Motor neuron (in vitro differentiated cells): ENCODE data around the gene ASB18. TPM values are rescaled to one million over a fixed set of nuclear protein-coding genes. Genes with fewer than 3 reads are reported as not detected.
A peak's percentile ranks its signal among the peaks of the same experiment; 100 is the strongest.
"Not testable (repeated sequence)": the region's sequence is repeated elsewhere in the genome, so short reads cannot be mapped to it uniquely, and the experiment has no call there.

Source experiments
- ATAC-seq, 8 experiments: fragments of 200-7000 bp; cut with Tn5 transposase; replicated peaks in 6 of 8; 2 replicates each; pipeline ENCODE4 v1.8.0; 2021; ENCODE audit warnings: mild to moderate bottlenecking in 8 of 8, moderate library complexity in 8 of 8
- H3K27ac ChIP-seq, 2 donors: fragments of 250-450 bp; sonication (Bioruptor Pico); 2 replicates each; pipeline ENCODE4 v1.9.0; 2021; ENCODE audit warnings: antibody characterized with exemption in 2 of 2, mild to moderate bottlenecking in 2 of 2, moderate library complexity in 1 of 2
- H3K4me1 ChIP-seq, 2 donors: fragments of 250-450 bp; sonication (Bioruptor Pico); replicated peaks in 1 of 2; 2 replicates each; pipeline ENCODE4 v1.6.1; 2021; ENCODE audit warnings: antibody characterized with exemption in 2 of 2, mild to moderate bottlenecking in 2 of 2, moderate library complexity in 1 of 2
- H3K4me3 ChIP-seq, 5 donors: fragments of 250-450 bp; sonication (Bioruptor Pico); 2 replicates each; pipeline ENCODE4 v1.9.0; 2021; ENCODE audit warnings: antibody characterized with exemption in 5 of 5, mild to moderate bottlenecking in 5 of 5, moderate library complexity in 4 of 5
- WGBS, 10 experiments: fragments of 450-650 bp; shearing (Covaris generic); methylation state at CpG; one replicate each; pipeline ENCODE4 v1.0.0; 2022; 5-methylcytosine and 5-hydroxymethylcytosine counted together
- in situ Hi-C, 9 experiments: fragments of 400-800 bp; cut with MboI; loops; one replicate each; pipeline ENCODE4 v1.15.0; 2021; ENCODE audit warnings: low sequenced_read_pairs in 9 of 9, low pct_unique_long_range_greater_than_20kb in 2 of 9; ENCODE audit not compliant: unreplicated experiment in 9 of 9
- total RNA-seq, 8 experiments: library from RNA; unstranded; fragments of 300-600 nt; gene quantifications; 2 replicates each; pipeline versions ENCODE4 v1.2.3 to v1.2.4, GENCODE V29; 2022

Gene ASB18
- total RNA-seq, 8 experiments from 2014 or later: 0.10 to 0.63 (median 0.25) TPM; not detected in 2

- in situ Hi-C loops: no loop called here
- H3K4me1 ChIP-seq: no peaks in the 10 kb centered on the region
- WGBS, 10 experiments: 0 to 94% (median 73%) methylated on average over 3 to 8 of the region's 9 CpGs; no CpG with 5 or more reads in 2 of the 10 experiments
- no peak for ATAC-seq
- H3K27ac ChIP-seq: no peak overlapping the region
- no peak overlapping the region for H3K4me3 ChIP-seq
Observed at GRCh38 chr2:236294647-236295046, 30.4 kb upstream of the ASB18 start.

GRCh38 chr2:236293241-236293810 lies 29.1 kb upstream of the ASB18 start:
- no peak for ATAC-seq
- H3K27ac ChIP-seq: no peak overlapping the region

GRCh38 chr2:236291911-236292310 lies 27.7 kb upstream of the ASB18 start:
- no peaks in the 10 kb centered on the region for H3K4me1 ChIP-seq
- WGBS, 10 experiments: 47 to 100% (median 96%) methylated on average over 1 to 3 of the region's 3 CpGs; no CpG with 5 or more reads in 4 of the 10 experiments
- no peak for ATAC-seq
- no peak overlapping the region for H3K4me3 ChIP-seq
- in situ Hi-C loops: no loop called here
- H3K27ac ChIP-seq: no peak overlapping the region

More at GRCh38 chr2:236293241-236293810, 29.1 kb upstream of the ASB18 start:
- in situ Hi-C loops: no loop called here
- no peak overlapping the region for H3K4me3 ChIP-seq
- no peaks in the 10 kb centered on the region for H3K4me1 ChIP-seq
- WGBS, 10 experiments: 17 to 100% (median 81%) methylated on average over 1 to 4 of the region's 6 CpGs; no CpG with 5 or more reads in 2 of the 10 experiments

DNA sequence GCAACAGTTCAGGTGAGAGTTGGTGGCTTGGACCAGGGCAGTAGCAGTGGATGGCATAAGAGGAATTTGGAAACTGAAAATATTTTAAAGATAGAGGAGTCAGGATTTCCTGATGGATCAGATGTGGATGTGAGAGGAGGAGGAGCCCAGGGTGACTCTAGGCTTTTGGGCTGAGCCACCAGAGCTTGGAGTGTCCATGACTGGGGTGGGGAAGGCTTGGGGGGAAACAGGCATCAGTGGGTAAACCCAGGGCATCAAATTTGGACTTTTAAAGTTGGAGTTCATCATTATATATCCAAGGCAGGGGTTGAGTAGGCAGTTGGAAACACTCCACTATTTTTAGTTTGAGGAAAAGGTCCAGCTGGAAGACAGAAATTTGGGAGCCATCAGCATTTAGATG lies 27.3 kb upstream of the ASB18 start:
- Histone ChIP-seq H3K27ac (no peak overlapping the region), H3K4me1 (no peaks in the 10 kb centered on the region), H3K4me3 (no peak overlapping the region)
- in situ Hi-C loops: no loop called here
- no peak for ATAC-seq

- WGBS, 10 experiments: 0 to 100% (median 79%) methylated on average over 1 to 7 of the region's 9 CpGs; no CpG with 5 or more reads in 3 of the 10 experiments
Observed at GRCh38 chr2:236290742-236291425, 26.7 kb upstream of the ASB18 start.

GRCh38 chr2:236289766-236290462 lies 25.7 kb upstream of the ASB18 start:
- 0 to 100% (median 87%) methylated on average over 1 to 6 of the region's 9 CpGs; no CpG with 5 or more reads in 2 of the 10 experiments for WGBS, 10 experiments
- in situ Hi-C loops: no loop called here
- Histone ChIP-seq H3K4me3 (no peak overlapping the region), H3K4me1 (no peaks in the 10 kb centered on the region), H3K27ac (no peak overlapping the region)
- ATAC-seq: no peak

More at GRCh38 chr2:236290742-236291425, 26.7 kb upstream of the ASB18 start:
- in situ Hi-C loops: no loop called here
- H3K27ac ChIP-seq: no peak overlapping the region
- H3K4me1 ChIP-seq: no peaks in the 10 kb centered on the region
- ATAC-seq: no peak
- H3K4me3 ChIP-seq: no peak overlapping the region

DNA sequence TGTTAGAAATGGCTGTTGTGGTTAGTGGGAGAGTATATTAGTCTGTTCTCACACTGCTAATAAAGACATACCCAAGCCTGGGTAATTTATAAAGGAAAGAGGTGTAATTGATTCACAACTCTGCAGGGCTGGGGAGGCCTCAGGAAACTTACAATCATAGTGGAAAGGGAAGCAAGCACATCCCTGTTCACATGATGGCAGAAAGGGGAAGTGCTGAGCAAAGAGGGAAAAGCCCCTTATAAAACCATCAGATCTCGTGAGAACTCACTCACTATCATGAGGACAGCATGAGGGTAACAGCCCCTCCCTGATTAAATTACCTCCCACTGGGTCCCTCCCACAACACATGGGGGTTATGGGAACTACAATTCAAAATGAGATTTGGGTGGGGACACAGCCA lies 24.2 kb upstream of the ASB18 start:
- ATAC-seq, H3K27ac ChIP-seq, in situ Hi-C loops, H3K4me3 ChIP-seq, H3K4me1 ChIP-seq: not testable (repeated sequence)
- WGBS, 10 experiments: 100% methylated on average over 1 of the region's 1 CpG; no CpG with 5 or more reads in 9 of the 10 experiments

DNA sequence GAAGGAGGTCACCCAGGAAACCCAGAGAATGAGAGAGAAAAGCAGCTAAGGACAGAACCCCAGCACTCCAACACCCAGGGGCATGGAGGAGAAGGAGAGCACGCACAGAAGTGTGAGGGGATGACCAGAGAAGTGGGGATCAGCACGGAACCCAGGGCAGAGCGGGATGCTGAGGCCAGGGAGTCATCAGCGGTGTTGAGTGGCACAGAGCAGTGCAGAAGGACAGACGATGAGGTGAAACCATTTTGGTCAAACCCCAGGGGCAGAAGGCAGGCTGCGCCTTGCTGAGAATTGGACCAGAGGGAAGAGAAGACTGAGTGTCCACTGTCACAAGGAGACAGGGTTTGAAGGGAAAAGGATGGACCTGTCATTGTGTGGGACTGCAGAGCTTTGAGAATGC lies 23.4 kb upstream of the ASB18 start:
- in situ Hi-C loops: no loop called here
- WGBS, 10 experiments: 10 to 95% (median 56%) methylated on average over 2 to 5 of the region's 6 CpGs; no CpG with 5 or more reads in 6 of the 10 experiments

GRCh38 chr2:236286873-236287545 lies 22.8 kb upstream of the ASB18 start:
- in situ Hi-C loops: no loop called here
- H3K4me3 ChIP-seq: no peak overlapping the region
- WGBS, 10 experiments: 44 to 100% (median 75%) methylated on average over 1 to 5 of the region's 7 CpGs; no CpG with 5 or more reads in 2 of the 10 experiments
- H3K4me1 ChIP-seq: no peaks in the 10 kb centered on the region
- peak in 7 of 8 experiments; percentile 47 to 99 (median 95) for ATAC-seq
- H3K27ac ChIP-seq: no peak overlapping the region

More for the DNA sequence above, 23.4 kb upstream of the ASB18 start:
- Histone ChIP-seq H3K4me1 (no peaks in the 10 kb centered on the region), H3K27ac (no peak overlapping the region), H3K4me3 (no peak overlapping the region)
- ATAC-seq: peak in 1 of 8 experiments; percentile 2

DNA sequence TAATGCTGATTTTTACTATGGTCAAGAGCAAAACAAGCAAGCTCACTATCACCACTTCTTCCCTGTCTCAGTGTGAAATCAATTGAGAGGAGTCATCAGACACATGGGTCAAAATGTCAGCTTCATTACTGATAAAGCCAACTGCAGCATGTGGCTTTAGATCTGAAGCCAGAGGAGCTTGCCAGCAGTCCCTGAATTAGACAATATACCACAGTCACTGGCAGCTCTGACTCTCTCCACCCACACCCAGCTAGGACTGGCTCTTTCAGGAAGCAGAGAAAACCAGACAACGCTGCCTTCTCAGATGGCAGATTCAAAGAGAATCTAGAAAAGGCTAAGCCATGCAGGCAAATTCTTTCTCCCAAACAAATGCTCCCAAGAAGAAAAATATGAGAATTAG lies 20.0 kb upstream of the ASB18 start:
- in situ Hi-C loops: no loop called here
- H3K4me1 ChIP-seq: no peaks in the 10 kb centered on the region
- H3K27ac ChIP-seq: no peak overlapping the region
- H3K4me3 ChIP-seq: no peak overlapping the region
- ATAC-seq: no peak
- 0 to 100% (median 80%) methylated on average over 1 of the region's 1 CpG; no CpG with 5 or more reads in 3 of the 10 experiments for WGBS, 10 experiments

DNA sequence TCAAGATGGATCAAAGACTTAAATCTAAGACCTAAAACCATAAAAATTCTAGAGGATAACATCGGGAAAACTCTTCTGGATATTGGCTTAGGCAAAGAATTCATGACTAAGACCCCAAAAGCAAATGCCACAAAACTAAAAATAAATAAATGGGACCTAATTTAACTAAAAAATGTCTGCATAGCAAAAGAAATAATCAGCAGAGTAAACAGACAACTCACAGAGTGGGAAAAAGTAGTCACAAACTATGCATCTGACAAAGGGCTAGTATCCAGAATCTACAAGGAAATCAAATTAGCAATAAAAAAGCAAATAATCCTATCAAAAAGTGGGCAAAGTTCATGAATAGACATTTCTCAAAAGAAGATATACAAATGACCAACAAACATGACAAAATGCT lies 18.2 kb upstream of the ASB18 start:
- in situ Hi-C loops: no loop called here
- no peaks in the 10 kb centered on the region for H3K4me1 ChIP-seq
- ATAC-seq: no peak
- no peak overlapping the region for H3K27ac ChIP-seq
- H3K4me3 ChIP-seq: no peak overlapping the region
- WGBS, 10 experiments: 0 to 100% (median 67%) methylated on average over 1 of the region's 1 CpG

GRCh38 chr2:236281423-236281822 lies 17.2 kb upstream of the ASB18 start:
- no peaks in the 10 kb centered on the region for H3K4me1 ChIP-seq
- WGBS, 10 experiments: 36 to 100% (median 88%) methylated on average over 2 to 3 of the region's 3 CpGs
- H3K27ac ChIP-seq: no peak overlapping the region
- in situ Hi-C loops: no loop called here
- H3K4me3 ChIP-seq: no peak overlapping the region
- no peak for ATAC-seq

- WGBS, 10 experiments: 57 to 100% (median 82%) methylated on average over 1 to 2 of the region's 3 CpGs; no CpG with 5 or more reads in 4 of the 10 experiments
- no peak for ATAC-seq
Observed at GRCh38 chr2:236273126-236273525, 8.9 kb upstream of the ASB18 start.

More at GRCh38 chr2:236273126-236273525, 8.9 kb upstream of the ASB18 start:
- H3K4me3 ChIP-seq: no peak overlapping the region
- in situ Hi-C loops: no loop called here
- no peaks in the 10 kb centered on the region for H3K4me1 ChIP-seq
- no peak overlapping the region for H3K27ac ChIP-seq
